Sigmoid colon (tissue), 4 donors: ENCODE results near the gene MYLK.

ENCODE experiments used
- CTCF ChIP-seq, 4 experiments: fragments of 450-650 bp in 3 of 4; fragments of 200-600 bp in 1 of 4; IDR thresholded peaks; one replicate each; pipeline ENCODE4 v1.5.1; 2016 to 2019; ENCODE audit warnings: antibody characterized with exemption in 4 of 4, mild to moderate bottlenecking in 3 of 4, moderate library complexity in 2 of 4
- EP300 ChIP-seq, 4 donors: sonication (generic); formaldehyde crosslinking; IDR thresholded peaks; one replicate each; pipeline ENCODE4 v1.6.1; 2017; ENCODE audit warnings: antibody characterized with exemption in 4 of 4
- POLR2A ChIP-seq, 2 donors: fragments of 450-650 bp; IDR thresholded peaks; one replicate each; pipeline ENCODE4 v1.6.1; 2016; ENCODE audit warnings: antibody characterized with exemption in 2 of 2, mild to moderate bottlenecking in 2 of 2, moderate library complexity in 2 of 2
- POLR2AphosphoS5 ChIP-seq, 4 donors: sonication (generic); formaldehyde crosslinking; IDR thresholded peaks; one replicate each; pipeline ENCODE4 v1.6.1; 2017; ENCODE audit warnings: antibody characterized with exemption in 4 of 4

GRCh38 chr3:123749711-123750110, 134.4 kb downstream of the MYLK start:
- no peak for TF ChIP-seq CTCF (IDR thresholded peaks at IDR 0.05)
- TF ChIP-seq POLR2AphosphoS5 (IDR thresholded peaks at IDR 0.05) = no peak
- no peak for TF ChIP-seq POLR2A (IDR thresholded peaks at IDR 0.05)
- no peak for TF ChIP-seq EP300 (IDR thresholded peaks at IDR 0.05)
